ENCODE results near the gene BTBD17.

- TF ChIP-seq CTCF (IDR thresholded peaks at IDR 0.05): no peak
- TF ChIP-seq EZH2 (IDR thresholded peaks at IDR 0.05): no peak
Measured at GRCh38 chr17:74357466-74357809, 4.2 kb downstream of the BTBD17 start.
